ENCODE data around the gene TPCN2. TPM values are rescaled to one million over a fixed set of nuclear protein-coding genes. Genes with fewer than 3 reads are reported as not detected.

Gene TPCN2
- polyA plus RNA-seq, 3 donors from 2014 or later = 4.8 to 7.0 (median 5.0) TPM

DNA sequence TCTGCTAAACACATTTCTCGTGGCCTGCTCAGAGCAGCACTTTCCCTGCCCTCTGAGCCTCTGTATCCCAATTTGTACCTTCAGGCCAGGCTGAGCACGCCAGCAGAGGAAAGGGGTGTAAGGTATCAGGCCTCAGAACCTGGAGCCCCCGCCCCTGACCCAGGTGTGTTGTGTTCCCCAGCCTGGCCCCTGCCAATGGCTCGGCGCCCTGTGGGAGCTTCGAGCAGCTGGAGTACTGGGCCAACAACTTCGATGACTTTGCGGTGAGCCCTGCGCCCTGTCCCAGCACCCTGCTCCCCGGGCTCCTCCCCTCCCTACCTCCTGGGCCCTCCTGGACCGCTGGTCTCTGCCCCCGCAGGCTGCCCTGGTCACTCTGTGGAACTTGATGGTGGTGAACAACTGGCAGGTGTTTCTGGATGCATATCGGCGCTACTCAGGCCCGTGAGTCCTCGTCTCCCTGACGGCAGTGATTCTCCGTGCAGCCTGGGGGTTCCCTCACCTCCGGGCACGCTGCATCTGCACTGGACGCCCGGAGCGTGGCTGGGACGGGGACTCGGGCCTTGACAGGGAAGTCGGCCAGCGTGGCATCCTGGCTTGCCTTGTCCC, 36.9 kb downstream of the TPCN2 start:
- H3K4me3 Mint-ChIP-seq = no peak overlapping the region
- H3K27ac Mint-ChIP-seq = no peak overlapping the region
- no peak for DNase-seq
- H3K27me3 Mint-ChIP-seq (ENCODE audit: low read depth in 3 of 3) = peaks cover 0 to 5% (median 0%) of the 10 kb centered on the region in 3 donors
- H3K9me3 Mint-ChIP-seq = no peaks in the 10 kb centered on the region
- H3K4me1 Mint-ChIP-seq = peaks cover 3 to 9% of the 10 kb centered on the region in 2 donors
- peaks cover 0 to 4% (median 0%) of the 10 kb centered on the region in 3 donors for H3K36me3 Mint-ChIP-seq

GRCh38 chr11:69086152-69087132, 37.7 kb downstream of the TPCN2 start:
- H3K27me3 Mint-ChIP-seq (ENCODE audit: low read depth in 3 of 3) = peaks cover 0 to 5% (median 0%) of the 10 kb centered on the region in 3 donors
- DNase-seq = no peak
- H3K9me3 Mint-ChIP-seq = no peaks in the 10 kb centered on the region
- peak overlapping the region in 1 of 6 donors; percentile 55 for H3K27ac Mint-ChIP-seq
- H3K36me3 Mint-ChIP-seq = peaks cover 0 to 4% (median 0%) of the 10 kb centered on the region in 3 donors
- peaks cover 0 to 6% of the 10 kb centered on the region in 2 donors for H3K4me1 Mint-ChIP-seq
- no peak overlapping the region for H3K4me3 Mint-ChIP-seq

DNA sequence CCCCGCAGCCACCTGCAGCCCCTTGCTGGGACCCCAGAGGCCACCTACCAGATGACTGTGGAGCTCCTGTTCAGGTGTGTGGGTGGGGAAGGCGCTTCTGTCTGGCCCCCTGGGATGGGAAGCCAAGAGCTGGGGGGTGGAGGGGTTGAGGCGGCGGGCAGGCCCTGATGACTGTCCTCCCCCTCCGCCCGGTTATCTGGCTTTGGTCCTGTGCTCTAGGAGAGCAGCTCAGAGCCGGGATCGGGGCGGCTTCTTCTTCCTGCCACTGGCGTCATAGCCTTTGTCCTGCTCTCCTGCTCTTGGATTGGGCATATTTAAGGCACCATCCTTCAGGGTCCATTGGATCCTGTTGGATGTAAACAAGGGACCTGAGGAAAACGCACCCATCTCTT, 38.4 kb downstream of the TPCN2 start:
- no peaks in the 10 kb centered on the region for H3K9me3 Mint-ChIP-seq
- peaks cover 0 to 4% of the 10 kb centered on the region in 2 donors for H3K4me1 Mint-ChIP-seq
- no peak for DNase-seq
- H3K27me3 Mint-ChIP-seq (ENCODE audit: low read depth in 3 of 3) = peaks cover 0 to 5% (median 0%) of the 10 kb centered on the region in 3 donors
- H3K36me3 Mint-ChIP-seq = peaks cover 0 to 4% (median 0%) of the 10 kb centered on the region in 3 donors
- H3K4me3 Mint-ChIP-seq = no peak overlapping the region
- no peak overlapping the region for H3K27ac Mint-ChIP-seq

DNA sequence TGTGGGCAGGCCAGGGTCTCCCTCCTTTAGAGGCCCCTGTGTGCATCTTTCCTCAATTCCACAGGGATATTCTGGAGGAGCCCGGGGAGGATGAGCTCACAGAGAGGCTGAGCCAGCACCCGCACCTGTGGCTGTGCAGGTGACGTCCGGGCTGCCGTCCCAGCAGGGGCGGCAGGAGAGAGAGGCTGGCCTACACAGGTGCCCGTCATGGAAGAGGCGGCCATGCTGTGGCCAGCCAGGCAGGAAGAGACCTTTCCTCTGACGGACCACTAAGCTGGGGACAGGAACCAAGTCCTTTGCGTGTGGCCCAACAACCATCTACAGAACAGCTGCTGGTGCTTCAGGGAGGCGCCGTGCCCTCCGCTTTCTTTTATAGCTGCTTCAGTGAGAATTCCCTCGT, 39.1 kb downstream of the TPCN2 start:
- Mint-ChIP-seq H3K27ac (no peak overlapping the region), H3K4me1 (peaks cover 0 to 3% of the 10 kb centered on the region in 2 donors), H3K27me3 (ENCODE audit: low read depth in 3 of 3) (peaks cover 0 to 5% (median 0%) of the 10 kb centered on the region in 3 donors)

GRCh38 chr11:69088676-69089146, 40.0 kb downstream of the TPCN2 start:
- Mint-ChIP-seq H3K36me3 (peaks cover 4 to 5% (median 4%) of the 10 kb centered on the region in 3 donors), H3K4me1 (peaks cover 0 to 3% of the 10 kb centered on the region in 2 donors), H3K27ac (peak overlapping the region in 2 of 6 donors; percentile 71 to 77), H3K4me3 (no peak overlapping the region), H3K27me3 (ENCODE audit: low read depth in 3 of 3) (peaks cover 0 to 5% (median 0%) of the 10 kb centered on the region in 3 donors), H3K9me3 (no peaks in the 10 kb centered on the region)
- peak; percentile 45 to 53 (median 47) for DNase-seq

More for the DNA sequence above, 39.1 kb downstream of the TPCN2 start:
- Mint-ChIP-seq H3K9me3 (no peaks in the 10 kb centered on the region), H3K4me3 (no peak overlapping the region), H3K36me3 (peaks cover under 1 to 4% (median 3%) of the 10 kb centered on the region in 3 donors)
- no peak for DNase-seq

- Mint-ChIP-seq H3K36me3 (peaks cover 4 to 5% (median 4%) of the 10 kb centered on the region in 3 donors), H3K4me3 (no peak overlapping the region), H3K27ac (no peak overlapping the region), H3K27me3 (ENCODE audit: low read depth in 3 of 3) (peaks cover 0 to 5% (median 0%) of the 10 kb centered on the region in 3 donors), H3K9me3 (no peaks in the 10 kb centered on the region), H3K4me1 (peaks cover 0 to 3% of the 10 kb centered on the region in 2 donors)
- DNase-seq = no peak
Measured at GRCh38 chr11:69089258-69089657, 40.5 kb downstream of the TPCN2 start.

GRCh38 chr11:69091638-69092165, 43.0 kb downstream of the TPCN2 start:
- H3K9me3 Mint-ChIP-seq = no peaks in the 10 kb centered on the region
- DNase-seq = no peak
- peaks cover 4 to 5% (median 4%) of the 10 kb centered on the region in 3 donors for H3K36me3 Mint-ChIP-seq
- H3K4me3 Mint-ChIP-seq = no peak overlapping the region
- no peak overlapping the region for H3K27ac Mint-ChIP-seq
- H3K27me3 Mint-ChIP-seq (ENCODE audit: low read depth in 3 of 3) = peaks cover 0 to 2% (median 1%) of the 10 kb centered on the region in 3 donors
- H3K4me1 Mint-ChIP-seq = peaks cover 0 to 3% of the 10 kb centered on the region in 2 donors

DNA sequence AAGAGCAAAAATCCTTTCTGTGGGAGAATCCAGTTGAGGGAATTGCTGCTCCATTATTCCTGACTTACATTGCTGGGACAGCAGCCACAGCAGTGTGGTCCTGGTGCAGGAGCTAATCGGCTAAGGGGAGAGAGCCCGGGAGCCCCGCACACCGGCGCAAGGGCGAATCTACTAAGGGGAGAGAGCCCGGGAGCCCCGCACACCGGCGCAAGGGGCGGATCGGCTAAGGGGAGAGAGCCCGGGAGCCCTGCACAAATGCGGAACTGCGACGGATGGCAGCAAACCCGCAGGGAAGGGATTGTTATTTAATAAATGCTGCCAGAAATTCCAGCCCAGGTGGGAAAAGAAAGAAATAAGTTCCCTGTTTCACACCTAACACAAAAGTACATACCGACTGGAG, 43.5 kb downstream of the TPCN2 start:
- Mint-ChIP-seq H3K27me3 (ENCODE audit: low read depth in 3 of 3) (peaks cover 0 to 2% (median 1%) of the 10 kb centered on the region in 3 donors), H3K9me3 (no peaks in the 10 kb centered on the region), H3K4me1 (peaks cover 0 to 3% of the 10 kb centered on the region in 2 donors), H3K36me3 (peaks cover 4 to 5% (median 4%) of the 10 kb centered on the region in 3 donors), H3K4me3 (no peak overlapping the region), H3K27ac (no peak overlapping the region)
- no peak for DNase-seq

DNA sequence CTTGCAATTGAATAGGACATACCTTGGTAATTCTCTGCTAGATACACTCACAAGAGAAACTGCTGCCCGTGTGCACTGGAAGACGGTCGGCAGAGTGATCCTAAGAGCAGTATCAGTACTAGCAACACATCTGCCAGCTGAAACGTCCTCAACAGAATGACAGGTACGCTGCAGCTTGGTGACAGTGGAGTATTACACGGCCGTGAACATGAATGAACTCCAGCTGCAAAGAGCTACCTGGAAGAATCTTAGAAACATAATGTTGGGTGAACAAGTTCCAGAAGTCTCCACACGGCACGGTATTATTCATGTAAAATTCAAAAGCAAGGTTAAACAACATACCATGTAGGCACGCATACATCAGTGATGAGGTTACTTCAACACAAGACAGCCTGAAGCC, 44.4 kb downstream of the TPCN2 start:
- H3K36me3 Mint-ChIP-seq = peaks cover 4 to 5% (median 4%) of the 10 kb centered on the region in 3 donors
- H3K4me3 Mint-ChIP-seq = no peak overlapping the region
- peaks cover 0 to 2% (median 1%) of the 10 kb centered on the region in 3 donors for H3K27me3 Mint-ChIP-seq (ENCODE audit: low read depth in 3 of 3)
- H3K4me1 Mint-ChIP-seq = peaks cover 0 to 3% of the 10 kb centered on the region in 2 donors
- no peaks in the 10 kb centered on the region for H3K9me3 Mint-ChIP-seq
- H3K27ac Mint-ChIP-seq = no peak overlapping the region
- no peak for DNase-seq

GRCh38 chr11:69094111-69094914, 45.6 kb downstream of the TPCN2 start:
- H3K27ac Mint-ChIP-seq = no peak overlapping the region

DNA sequence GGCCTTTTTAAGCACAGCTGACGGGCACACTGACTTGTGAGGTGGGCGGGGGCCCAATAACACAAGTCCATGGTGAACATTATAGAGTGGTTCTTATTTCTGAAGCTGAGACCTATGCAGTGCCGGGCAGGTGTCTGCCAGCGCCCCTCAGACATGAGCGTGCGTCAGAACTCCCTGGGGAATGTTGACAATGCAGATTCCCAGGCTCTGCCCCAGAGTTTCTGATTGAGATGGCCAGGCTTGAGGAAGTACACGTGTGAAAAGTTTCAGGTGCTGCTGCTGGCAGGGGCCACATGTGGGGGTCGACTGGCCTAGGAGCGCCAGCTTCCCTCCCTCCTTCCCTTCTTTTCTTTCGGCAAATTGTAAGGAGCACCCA, 46.2 kb downstream of the TPCN2 start:
- peaks cover 1 to 3% (median 2%) of the 10 kb centered on the region in 3 donors for H3K27me3 Mint-ChIP-seq (ENCODE audit: low read depth in 3 of 3)
- no peaks in the 10 kb centered on the region for H3K9me3 Mint-ChIP-seq
- no peaks in the 10 kb centered on the region for H3K4me1 Mint-ChIP-seq
- H3K27ac Mint-ChIP-seq = no peak overlapping the region
- no peak for DNase-seq
- no peak overlapping the region for H3K4me3 Mint-ChIP-seq
- peaks cover 0 to 5% (median 4%) of the 10 kb centered on the region in 3 donors for H3K36me3 Mint-ChIP-seq

More at GRCh38 chr11:69094111-69094914, 45.6 kb downstream of the TPCN2 start:
- Mint-ChIP-seq H3K4me3 (no peak overlapping the region), H3K9me3 (no peaks in the 10 kb centered on the region), H3K27me3 (ENCODE audit: low read depth in 3 of 3) (peaks cover 1 to 3% (median 2%) of the 10 kb centered on the region in 3 donors), H3K4me1 (no peaks in the 10 kb centered on the region), H3K36me3 (peaks cover 0 to 5% (median 4%) of the 10 kb centered on the region in 3 donors)
- DNase-seq = no peak

DNA sequence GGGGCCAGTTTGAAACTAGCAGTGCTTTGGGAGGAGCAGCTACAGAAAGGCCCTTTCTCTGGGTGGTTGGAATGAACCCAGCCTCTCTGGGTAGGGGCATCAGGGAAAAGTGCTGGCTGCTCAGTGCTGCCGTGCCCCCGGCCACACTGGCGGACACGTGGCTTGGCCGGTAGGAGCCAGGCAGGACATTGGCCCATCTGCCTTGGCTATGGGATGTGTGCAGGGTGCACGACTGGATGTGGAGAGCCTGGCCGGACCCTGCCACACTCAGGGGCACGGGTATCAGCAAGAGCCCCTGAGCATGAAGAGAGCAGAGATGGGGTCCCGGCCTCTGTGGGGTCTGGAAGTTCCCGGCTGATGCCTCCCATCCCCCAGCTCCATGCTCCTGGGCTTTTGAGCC, 46.6 kb downstream of the TPCN2 start:
- Mint-ChIP-seq H3K27ac (no peak overlapping the region), H3K27me3 (ENCODE audit: low read depth in 3 of 3) (peaks cover under 1 to 3% (median 1%) of the 10 kb centered on the region in 3 donors), H3K4me1 (no peaks in the 10 kb centered on the region), H3K36me3 (peaks cover 0 to 5% (median 4%) of the 10 kb centered on the region in 3 donors), H3K9me3 (no peaks in the 10 kb centered on the region), H3K4me3 (no peak overlapping the region)
- no peak for DNase-seq

DNA sequence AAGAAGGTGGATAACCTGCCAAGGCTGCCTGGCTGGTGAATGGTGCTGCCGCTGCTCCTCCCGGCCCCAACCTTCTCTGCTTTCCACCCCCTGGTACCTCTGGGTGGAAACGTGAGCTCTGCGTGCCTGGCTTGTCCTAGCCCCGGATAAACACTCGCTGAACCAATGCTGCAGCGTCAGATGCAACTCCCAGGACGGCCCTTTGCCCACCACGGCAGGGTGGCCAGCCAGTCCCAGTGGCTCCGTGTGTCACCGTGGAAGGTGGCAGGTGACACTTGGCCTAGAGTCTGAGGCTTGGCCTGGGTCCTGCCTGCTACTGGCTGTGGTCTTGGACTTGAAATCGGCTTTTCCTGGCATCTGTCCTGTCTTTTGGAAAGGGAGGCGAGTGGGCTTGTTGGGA, 47.7 kb downstream of the TPCN2 start:
- Mint-ChIP-seq H3K27me3 (ENCODE audit: low read depth in 3 of 3) (peaks cover 1 to 3% (median 3%) of the 10 kb centered on the region in 3 donors), H3K4me1 (no peaks in the 10 kb centered on the region), H3K9me3 (no peaks in the 10 kb centered on the region), H3K36me3 (peaks cover 0 to 5% (median 4%) of the 10 kb centered on the region in 3 donors), H3K4me3 (no peak overlapping the region), H3K27ac (no peak overlapping the region)
- DNase-seq = no peak

Data from immature natural killer cell (primary cell).